OCI-LY7 (cell line): ENCODE measurements around the gene VWA5B2. TPM values are rescaled to one million over a fixed set of nuclear protein-coding genes. Genes with fewer than 3 reads are reported as not detected.
A peak's percentile ranks its signal among the peaks of the same experiment; 100 is the strongest.

ENCODE experiments used
- BruUV-seq: library from RNA; stranded (reverse); fragments of 400-500 nt; replicated peaks from 2 replicates; lab custom pipeline; 2021; lab: Mats Ljungman, UMichigan
- CTCF ChIA-PET: fragments of 300-600 bp; sonication (Branson Sonifier 250); formaldehyde crosslinking; loops from one replicate; lab custom pipeline; 2022; ENCODE audit warnings: antibody characterized with exemption; ENCODE audit not compliant: unreplicated experiment; lab: Charles Lee
- POLR2A ChIA-PET: fragments of 300-600 bp; sonication (Branson Sonifier 250); formaldehyde crosslinking; loops from one replicate; lab custom pipeline; 2022; ENCODE audit warnings: antibody characterized with exemption; lab: Charles Lee
- DNase-seq: peaks from one replicate; pipeline ENCODE4 v3.0.0-alpha.2; 2015; ENCODE audit warnings: low spot score
- H2AFZ ChIP-seq: fragments of 200-600 bp; sonication (generic), shearing (Covaris generic); 2 replicates; pipeline ENCODE4 v1.6.1; 2014; ENCODE audit warnings: mild to moderate bottlenecking, antibody characterized with exemption, low read length, moderate library complexity
- H3K27ac ChIP-seq: fragments of 200-600 bp; sonication (generic); 2 replicates; pipeline ENCODE4 v1.5.1; 2014; ENCODE audit warnings: mixed run types, low read depth, mild to moderate bottlenecking, moderate library complexity, low read length, inconsistent platforms; ENCODE audit not compliant: poor library complexity, severe bottlenecking
- H3K36me3 ChIP-seq: fragments of 200-600 bp; sonication (generic); 2 replicates; pipeline ENCODE4 v1.6.1; 2014; ENCODE audit warnings: mild to moderate bottlenecking, antibody characterized with exemption, low read length, moderate library complexity, mixed read lengths; ENCODE audit not compliant: insufficient read depth
- H3K4me1 ChIP-seq: fragments of 200-600 bp; sonication (generic); 2 replicates; pipeline ENCODE4 v1.5.1; 2014; ENCODE audit warnings: mild to moderate bottlenecking, low read length; ENCODE audit not compliant: insufficient read depth, poor library complexity, severe bottlenecking
- H3K4me2 ChIP-seq: fragments of 200-600 bp; sonication (generic); 2 replicates; pipeline ENCODE4 v1.6.1; 2014; ENCODE audit warnings: mild to moderate bottlenecking, low read length
- H3K4me3 ChIP-seq: fragments of 200-600 bp; sonication (generic); 2 replicates; pipeline ENCODE4 v1.5.1; 2014; ENCODE audit warnings: mild to moderate bottlenecking, low read depth, low read length; ENCODE audit not compliant: poor library complexity, severe bottlenecking
- H3K79me2 ChIP-seq: fragments of 200-600 bp; sonication (generic); 2 replicates; pipeline ENCODE4 v1.6.1; 2016; ENCODE audit warnings: low read depth, mild to moderate bottlenecking, low read length, moderate library complexity, mixed read lengths; ENCODE audit not compliant: insufficient read depth
- H3K9me2 ChIP-seq: fragments of 200-600 bp; sonication (generic); 2 replicates; pipeline ENCODE4 v1.6.1; 2016; ENCODE audit warnings: mild to moderate bottlenecking, low read length, mixed read lengths; ENCODE audit not compliant: insufficient read depth
- H3K9me3 ChIP-seq: fragments of 200-600 bp; sonication (generic); 2 replicates; pipeline ENCODE4 v1.6.1; 2014; ENCODE audit warnings: mild to moderate bottlenecking, mixed run types, low read length, mixed read lengths
- H4K20me1 ChIP-seq: fragments of 200-600 bp; sonication (generic); 2 replicates; pipeline ENCODE4 v1.6.1; 2014; ENCODE audit warnings: mild to moderate bottlenecking, antibody characterized with exemption, low read length, moderate library complexity, mixed read lengths; ENCODE audit not compliant: insufficient read depth
- CTCF ChIP-seq: fragments of 200-600 bp; sonication (generic); conservative IDR thresholded peaks from 2 replicates; pipeline ENCODE4 v1.5.1; 2014; ENCODE audit warnings: mild to moderate bottlenecking, antibody characterized with exemption, low read length, moderate library complexity, mixed read lengths
- EZH2phosphoT487 ChIP-seq: fragments of 200-600 bp; sonication (generic); IDR thresholded peaks from 2 replicates; pipeline ENCODE4 v1.6.1; 2018; ENCODE audit warnings: low read depth, borderline replicate concordance, mild to moderate bottlenecking, mixed run types, antibody characterized with exemption, low read length, moderate library complexity, mixed read lengths
- intact Hi-C: fragments of 100-400 bp; cut with micrococcal nuclease; formaldehyde crosslinking; loops from one replicate; pipeline ENCODE4 v1.10.0; 2022; ENCODE audit not compliant: unreplicated experiment
- total RNA-seq, 2 experiments: library from RNA; depleted of rRNA in 1 of 2; stranded (reverse); fragments of >200 nt in 1 of 2; shearing (Covaris generic) in 1 of 2; gene quantifications; 2 replicates each; pipeline ENCODE4 v1.2.3, GENCODE V29; 2014 to 2022

The VWA5B2 gene
- total RNA-seq, 2 experiments from 2014 or later = not detected

GRCh38 chr3:184248454-184249411 is 19.3 kb downstream of the VWA5B2 start, which contains the start of gene ALG3:
TSS of gene ALG3 (minus strand) at chr3:184248962. CDS start at chr3:184248940, 22 bp downstream.
- no peak for TF ChIP-seq EZH2phosphoT487
- no peak for TF ChIP-seq CTCF
- Histone ChIP-seq H4K20me1 (peaks cover 4% of the 10 kb centered on the region; the same call in 1 of the 2 replicates), H3K79me2 (peaks cover 13% of the 10 kb centered on the region), H3K9me3 (no peaks in the 10 kb centered on the region), H3K4me1 (peaks cover 8% of the 10 kb centered on the region), H3K9me2 (no peaks in the 10 kb centered on the region), H3K27ac (peak within 1 kb of the TSS; percentile 83), H3K36me3 (peaks cover 20% of the 10 kb centered on the region), H2AFZ (peak within 1 kb of the TSS; percentile 98), H3K4me2 (peak within 1 kb of the TSS; percentile 99), H3K4me3 (peak within 1 kb of the TSS; percentile 81)
- intact Hi-C loops = loop anchor here (1.0 to 5.0 kb wide), 4 partner anchors 51 to 114 kb away; partner anchors contain the start of genes ABCF3, EIF2B5 and PSMD2
- DNase-seq = peak; percentile 92
- POLR2A ChIA-PET = interaction anchor here (1.0 kb wide), 1 partner anchor 51 kb away, joined by 3 read pairs; no protein-coding TSS in a partner anchor
- CTCF ChIA-PET = interaction anchor here (1.4 kb wide), 1 partner anchor 89 kb away, joined by 3 read pairs; no protein-coding TSS in a partner anchor
- BruUV-seq = TSS peak; percentile 83

GRCh38 chr3:184249412-184250166 is 20.2 kb downstream of the VWA5B2 start, which contains the start of gene EEF1AKMT4:
TSS of gene EEF1AKMT4 (plus strand) at chr3:184249672. CDS start at chr3:184249695, 23 bp downstream.
- peaks cover 13% of the 10 kb centered on the region for H3K79me2 ChIP-seq
- BruUV-seq = no TSS peak
- peaks cover 12% of the 10 kb centered on the region for H3K36me3 ChIP-seq
- peak; percentile 98 for DNase-seq
- peak within 1 kb of the TSS; percentile 98 for H2AFZ ChIP-seq
- no peaks in the 10 kb centered on the region for H3K9me3 ChIP-seq
- H4K20me1 ChIP-seq = peaks cover 4% of the 10 kb centered on the region; the same call in 1 of the 2 replicates
- intact Hi-C loops = loop anchor here (1.0 to 5.0 kb wide), 7 partner anchors 38 to 354 kb away; partner anchors contain the start of genes ABCF3, EIF2B5 and PSMD2
- no peak for TF ChIP-seq EZH2phosphoT487
- peak within 1 kb of the TSS; percentile 81 for H3K4me3 ChIP-seq
- ChIA-PET CTCF (interaction anchor here (0.8 to 1.4 kb wide), 2 partner anchors 90 to 353 kb away, joined by 3 read pairs; no protein-coding TSS in a partner anchor), POLR2A (interaction anchor here (0.8 kb wide), 1 partner anchor 67 kb away, joined by 3 read pairs; no protein-coding TSS in a partner anchor)
- H3K9me2 ChIP-seq = no peaks in the 10 kb centered on the region
- H3K4me1 ChIP-seq = peaks cover 8% of the 10 kb centered on the region
- H3K27ac ChIP-seq = peak within 1 kb of the TSS; percentile 83
- H3K4me2 ChIP-seq = peak within 1 kb of the TSS; percentile 99
